ENCODE measurements around the gene PON3. TPM values are rescaled to one million over a fixed set of nuclear protein-coding genes. Genes with fewer than 3 reads are reported as not detected.

Gene PON3
- total RNA-seq, 1 donor from 2014 or later, result not detected

GRCh38 chr7:95427914-95428516 is 31.8 kb upstream of the PON3 start:
- DNase-seq, result no peak
- Mint-ChIP-seq H3K9me3 (peaks cover 4% of the 10 kb centered on the region), H3K27ac (no peak overlapping the region), H3K4me1 (no peaks in the 10 kb centered on the region), H3K27me3 (no peaks in the 10 kb centered on the region), H3K36me3 (ENCODE audit: low read depth) (no peaks in the 10 kb centered on the region), H3K4me3 (no peak overlapping the region)
- intact Hi-C loops (cut with micrococcal nuclease), result no loop called here

GRCh38 chr7:95427166-95427565 is 31.0 kb upstream of the PON3 start:
- Mint-ChIP-seq H3K4me3 (no peak overlapping the region), H3K9me3 (peaks cover 4% of the 10 kb centered on the region), H3K4me1 (no peaks in the 10 kb centered on the region), H3K27me3 (no peaks in the 10 kb centered on the region), H3K27ac (no peak overlapping the region), H3K36me3 (ENCODE audit: low read depth) (no peaks in the 10 kb centered on the region)
- no peak for DNase-seq
- intact Hi-C loops (cut with micrococcal nuclease), result no loop called here

GRCh38 chr7:95425694-95426093 is 29.5 kb upstream of the PON3 start:
- Mint-ChIP-seq H3K27ac (no peak overlapping the region), H3K27me3 (no peaks in the 10 kb centered on the region), H3K4me3 (no peak overlapping the region), H3K9me3 (peaks cover 4% of the 10 kb centered on the region), H3K36me3 (ENCODE audit: low read depth) (no peaks in the 10 kb centered on the region), H3K4me1 (no peaks in the 10 kb centered on the region)
- no peak for DNase-seq
- intact Hi-C loops (cut with micrococcal nuclease), result no loop called here

GRCh38 chr7:95424716-95425115 is 28.5 kb upstream of the PON3 start:
- intact Hi-C loops (cut with micrococcal nuclease), result no loop called here
- Mint-ChIP-seq H3K4me1 (no peaks in the 10 kb centered on the region), H3K4me3 (no peak overlapping the region)

GRCh38 chr7:95421847-95422444 is 25.8 kb upstream of the PON3 start:
- no peaks in the 10 kb centered on the region for H3K27me3 Mint-ChIP-seq
- intact Hi-C loops (cut with micrococcal nuclease), result no loop called here
- H3K36me3 Mint-ChIP-seq (ENCODE audit: low read depth), result no peaks in the 10 kb centered on the region
- H3K4me3 Mint-ChIP-seq, result no peak overlapping the region
- H3K9me3 Mint-ChIP-seq, result no peaks in the 10 kb centered on the region
- H3K4me1 Mint-ChIP-seq, result no peaks in the 10 kb centered on the region
- DNase-seq, result no peak
- no peak overlapping the region for H3K27ac Mint-ChIP-seq

More at GRCh38 chr7:95424716-95425115, 28.5 kb upstream of the PON3 start:
- no peaks in the 10 kb centered on the region for H3K27me3 Mint-ChIP-seq
- H3K9me3 Mint-ChIP-seq, result peaks cover 4% of the 10 kb centered on the region
- H3K36me3 Mint-ChIP-seq (ENCODE audit: low read depth), result no peaks in the 10 kb centered on the region
- H3K27ac Mint-ChIP-seq, result no peak overlapping the region
- no peak for DNase-seq

GRCh38 chr7:95421000-95421846 is 25.0 kb upstream of the PON3 start:
- Mint-ChIP-seq H3K36me3 (ENCODE audit: low read depth) (no peaks in the 10 kb centered on the region), H3K27me3 (no peaks in the 10 kb centered on the region), H3K4me3 (no peak overlapping the region), H3K27ac (no peak overlapping the region), H3K4me1 (no peaks in the 10 kb centered on the region), H3K9me3 (no peaks in the 10 kb centered on the region)
- intact Hi-C loops (cut with micrococcal nuclease), result no loop called here
- DNase-seq, result no peak

GRCh38 chr7:95412075-95412474 is 15.9 kb upstream of the PON3 start:
- H3K4me1 Mint-ChIP-seq, result no peaks in the 10 kb centered on the region
- no peaks in the 10 kb centered on the region for H3K9me3 Mint-ChIP-seq
- H3K27me3 Mint-ChIP-seq, result no peaks in the 10 kb centered on the region
- H3K27ac Mint-ChIP-seq, result no peak overlapping the region
- H3K4me3 Mint-ChIP-seq, result no peak overlapping the region
- no peaks in the 10 kb centered on the region for H3K36me3 Mint-ChIP-seq (ENCODE audit: low read depth)
- no peak for DNase-seq
- intact Hi-C loops (cut with micrococcal nuclease), result no loop called here

GRCh38 chr7:95411666-95412065 is 15.5 kb upstream of the PON3 start:
- intact Hi-C loops (cut with micrococcal nuclease), result no loop called here
- DNase-seq, result no peak
- no peaks in the 10 kb centered on the region for H3K36me3 Mint-ChIP-seq (ENCODE audit: low read depth)
- no peaks in the 10 kb centered on the region for H3K27me3 Mint-ChIP-seq
- no peak overlapping the region for H3K4me3 Mint-ChIP-seq
- no peaks in the 10 kb centered on the region for H3K9me3 Mint-ChIP-seq
- H3K4me1 Mint-ChIP-seq, result no peaks in the 10 kb centered on the region
- no peak overlapping the region for H3K27ac Mint-ChIP-seq

GRCh38 chr7:95411036-95411435 is 14.9 kb upstream of the PON3 start:
- Mint-ChIP-seq H3K4me1 (no peaks in the 10 kb centered on the region), H3K36me3 (ENCODE audit: low read depth) (no peaks in the 10 kb centered on the region), H3K27me3 (no peaks in the 10 kb centered on the region), H3K9me3 (no peaks in the 10 kb centered on the region), H3K27ac (no peak overlapping the region), H3K4me3 (no peak overlapping the region)
- intact Hi-C loops (cut with micrococcal nuclease), result no loop called here
- no peak for DNase-seq

- no peak overlapping the region for H3K27ac Mint-ChIP-seq
- H3K9me3 Mint-ChIP-seq, result no peaks in the 10 kb centered on the region
- no peaks in the 10 kb centered on the region for H3K27me3 Mint-ChIP-seq
- no peak overlapping the region for H3K4me3 Mint-ChIP-seq
- intact Hi-C loops (cut with micrococcal nuclease), result no loop called here
- no peaks in the 10 kb centered on the region for H3K36me3 Mint-ChIP-seq (ENCODE audit: low read depth)
- no peaks in the 10 kb centered on the region for H3K4me1 Mint-ChIP-seq
- no peak for DNase-seq
These were observed 11.6 kb upstream of the PON3 start for GRCh38 chr7:95407751-95408150.

GRCh38 chr7:95405800-95406199 is 9.6 kb upstream of the PON3 start:
- Mint-ChIP-seq H3K4me1 (no peaks in the 10 kb centered on the region), H3K36me3 (ENCODE audit: low read depth) (no peaks in the 10 kb centered on the region), H3K27me3 (peaks cover 2% of the 10 kb centered on the region), H3K4me3 (no peak overlapping the region), H3K9me3 (no peaks in the 10 kb centered on the region), H3K27ac (no peak overlapping the region)
- intact Hi-C loops (cut with micrococcal nuclease), result no loop called here
- no peak for DNase-seq

- intact Hi-C loops (cut with micrococcal nuclease), result no loop called here
- no peaks in the 10 kb centered on the region for H3K4me1 Mint-ChIP-seq
- H3K27ac Mint-ChIP-seq, result no peak overlapping the region
- peaks cover 7% of the 10 kb centered on the region for H3K27me3 Mint-ChIP-seq
- H3K4me3 Mint-ChIP-seq, result no peak overlapping the region
- no peaks in the 10 kb centered on the region for H3K36me3 Mint-ChIP-seq (ENCODE audit: low read depth)
- no peaks in the 10 kb centered on the region for H3K9me3 Mint-ChIP-seq
- DNase-seq, result no peak
These were observed 9.0 kb upstream of the PON3 start for GRCh38 chr7:95405208-95405607.

GRCh38 chr7:95404316-95404865 is 8.2 kb upstream of the PON3 start:
- peaks cover 9% of the 10 kb centered on the region for H3K27me3 Mint-ChIP-seq
- no peak overlapping the region for H3K4me3 Mint-ChIP-seq
- H3K4me1 Mint-ChIP-seq, result no peaks in the 10 kb centered on the region
- H3K9me3 Mint-ChIP-seq, result no peaks in the 10 kb centered on the region
- no peaks in the 10 kb centered on the region for H3K36me3 Mint-ChIP-seq (ENCODE audit: low read depth)
- no peak for DNase-seq
- intact Hi-C loops (cut with micrococcal nuclease), result no loop called here
- no peak overlapping the region for H3K27ac Mint-ChIP-seq
